Kidney epithelial cell (primary cell): Measurements from ENCODE around the gene CISTR. TPM values are rescaled to one million over a fixed set of nuclear protein-coding genes. Genes with fewer than 3 reads are reported as not detected.

Source experiments
- DNase-seq: peaks from one replicate; pipeline ENCODE4 v3.0.0-alpha.2; 2010; ENCODE audit warnings: low read depth
- H3K27me3 ChIP-seq: 2 replicates; pipeline ENCODE4 v1.6.0; 2011; ENCODE audit warnings: low read length; ENCODE audit not compliant: control insufficient read depth, insufficient read depth
- H3K36me3 ChIP-seq: 2 replicates; pipeline ENCODE4 v1.5.1; 2011; ENCODE audit warnings: low read length; ENCODE audit not compliant: control insufficient read depth, insufficient read depth
- H3K4me3 ChIP-seq: 2 replicates; pipeline ENCODE4 v1.5.1; 2011; ENCODE audit warnings: low read depth, mild to moderate bottlenecking, control low read depth, low read length
- total RNA-seq: library from RNA; depleted of rRNA; stranded (reverse); fragments of >200 nt; gene quantifications from 2 replicates; pipeline ENCODE4 v1.2.3, GENCODE V29; 2015
- TF ChIP-seq, protein P1 (sequence below): IDR thresholded peaks from 2 replicates; pipeline ENCODE4 v1.5.1; 2011; ENCODE audit warnings: mild to moderate bottlenecking, moderate library complexity, low read length, control low read depth, inconsistent platforms; ENCODE audit not compliant: insufficient read depth, poor library complexity, severe bottlenecking

The CISTR gene
- total RNA-seq, 1 donor from 2014 or later = not detected

DNA sequence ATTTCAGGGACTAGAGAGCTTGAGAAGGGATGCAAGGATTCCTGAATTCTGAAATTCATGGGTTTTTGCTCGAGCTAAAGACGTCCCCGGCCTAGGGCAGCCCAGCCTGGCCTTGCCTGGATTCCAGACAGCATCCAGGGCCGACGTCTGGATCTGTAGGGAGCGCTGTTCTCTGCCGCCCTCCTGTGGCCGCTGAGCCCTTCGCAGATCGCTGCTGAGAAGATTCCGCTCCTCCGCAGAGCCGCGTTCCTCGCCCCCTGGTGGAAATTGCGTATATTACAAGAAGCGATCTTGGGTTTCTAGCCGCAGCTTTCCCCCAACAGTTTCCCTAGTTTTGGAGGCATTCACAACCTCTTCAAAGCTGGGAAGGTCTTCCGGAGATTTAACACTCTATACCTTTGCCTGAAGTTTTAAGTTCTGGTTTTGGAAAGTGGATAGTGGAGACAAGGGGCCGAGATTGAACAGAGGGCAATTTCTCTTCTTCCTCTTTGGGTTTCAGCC is 5.1 kb downstream of the CISTR start:
- peak; percentile 65 for DNase-seq

DNA sequence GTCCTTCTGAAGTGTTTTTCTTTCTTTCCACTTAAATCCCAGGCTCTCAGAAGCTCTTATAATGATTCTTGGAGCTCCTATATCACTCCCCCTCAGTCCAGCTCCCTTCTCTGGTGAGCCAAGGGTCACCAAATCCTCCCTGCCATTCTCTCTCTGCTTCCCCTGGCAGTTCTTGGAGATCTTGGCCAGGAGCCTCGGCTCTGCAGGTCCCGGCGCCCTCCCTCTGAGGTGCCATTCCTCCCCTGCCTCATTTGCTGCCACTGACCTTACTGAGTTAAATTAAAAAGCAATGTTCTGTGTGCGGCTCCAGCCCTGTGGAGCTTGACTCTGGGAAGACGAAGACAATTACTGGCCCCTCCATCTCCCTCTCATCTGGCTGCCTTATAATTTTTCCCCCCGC is 7.0 kb downstream of the CISTR start:
- Histone ChIP-seq H3K27me3 (peaks cover 76% of the 10 kb centered on the region), H3K4me3 (no peak overlapping the region)
- TF ChIP-seq, protein P1, sequence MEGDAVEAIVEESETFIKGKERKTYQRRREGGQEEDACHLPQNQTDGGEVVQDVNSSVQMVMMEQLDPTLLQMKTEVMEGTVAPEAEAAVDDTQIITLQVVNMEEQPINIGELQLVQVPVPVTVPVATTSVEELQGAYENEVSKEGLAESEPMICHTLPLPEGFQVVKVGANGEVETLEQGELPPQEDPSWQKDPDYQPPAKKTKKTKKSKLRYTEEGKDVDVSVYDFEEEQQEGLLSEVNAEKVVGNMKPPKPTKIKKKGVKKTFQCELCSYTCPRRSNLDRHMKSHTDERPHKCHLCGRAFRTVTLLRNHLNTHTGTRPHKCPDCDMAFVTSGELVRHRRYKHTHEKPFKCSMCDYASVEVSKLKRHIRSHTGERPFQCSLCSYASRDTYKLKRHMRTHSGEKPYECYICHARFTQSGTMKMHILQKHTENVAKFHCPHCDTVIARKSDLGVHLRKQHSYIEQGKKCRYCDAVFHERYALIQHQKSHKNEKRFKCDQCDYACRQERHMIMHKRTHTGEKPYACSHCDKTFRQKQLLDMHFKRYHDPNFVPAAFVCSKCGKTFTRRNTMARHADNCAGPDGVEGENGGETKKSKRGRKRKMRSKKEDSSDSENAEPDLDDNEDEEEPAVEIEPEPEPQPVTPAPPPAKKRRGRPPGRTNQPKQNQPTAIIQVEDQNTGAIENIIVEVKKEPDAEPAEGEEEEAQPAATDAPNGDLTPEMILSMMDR = no peak

More for the DNA sequence above, 5.1 kb downstream of the CISTR start:
- Histone ChIP-seq H3K36me3 (no peaks in the 10 kb centered on the region), H3K4me3 (no peak overlapping the region), H3K27me3 (peaks cover 81% of the 10 kb centered on the region)
- TF ChIP-seq, protein P1 = peak; percentile 100

DNA sequence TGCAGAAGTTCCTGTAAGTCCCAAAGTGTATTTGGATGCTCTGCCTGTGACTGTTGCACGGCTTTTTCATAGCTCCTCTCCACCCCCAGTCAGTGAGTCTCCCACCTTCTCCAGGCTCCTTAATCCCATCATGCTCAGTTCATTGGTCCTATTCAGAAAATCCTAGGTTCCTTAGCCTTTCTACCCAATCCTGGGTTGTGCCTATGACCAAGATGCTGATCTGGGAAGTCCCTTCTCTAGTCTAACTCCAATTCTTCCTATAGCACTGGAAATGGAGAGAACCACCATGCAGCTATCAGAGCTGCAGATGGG is 7.7 kb downstream of the CISTR start:
- TF ChIP-seq, protein P1 = no peak
- no peak overlapping the region for H3K4me3 ChIP-seq
- no peaks in the 10 kb centered on the region for H3K36me3 ChIP-seq
- no peak for DNase-seq
- H3K27me3 ChIP-seq = peaks cover 76% of the 10 kb centered on the region

More for the DNA sequence above, 7.0 kb downstream of the CISTR start:
- no peaks in the 10 kb centered on the region for H3K36me3 ChIP-seq
- no peak for DNase-seq

DNA sequence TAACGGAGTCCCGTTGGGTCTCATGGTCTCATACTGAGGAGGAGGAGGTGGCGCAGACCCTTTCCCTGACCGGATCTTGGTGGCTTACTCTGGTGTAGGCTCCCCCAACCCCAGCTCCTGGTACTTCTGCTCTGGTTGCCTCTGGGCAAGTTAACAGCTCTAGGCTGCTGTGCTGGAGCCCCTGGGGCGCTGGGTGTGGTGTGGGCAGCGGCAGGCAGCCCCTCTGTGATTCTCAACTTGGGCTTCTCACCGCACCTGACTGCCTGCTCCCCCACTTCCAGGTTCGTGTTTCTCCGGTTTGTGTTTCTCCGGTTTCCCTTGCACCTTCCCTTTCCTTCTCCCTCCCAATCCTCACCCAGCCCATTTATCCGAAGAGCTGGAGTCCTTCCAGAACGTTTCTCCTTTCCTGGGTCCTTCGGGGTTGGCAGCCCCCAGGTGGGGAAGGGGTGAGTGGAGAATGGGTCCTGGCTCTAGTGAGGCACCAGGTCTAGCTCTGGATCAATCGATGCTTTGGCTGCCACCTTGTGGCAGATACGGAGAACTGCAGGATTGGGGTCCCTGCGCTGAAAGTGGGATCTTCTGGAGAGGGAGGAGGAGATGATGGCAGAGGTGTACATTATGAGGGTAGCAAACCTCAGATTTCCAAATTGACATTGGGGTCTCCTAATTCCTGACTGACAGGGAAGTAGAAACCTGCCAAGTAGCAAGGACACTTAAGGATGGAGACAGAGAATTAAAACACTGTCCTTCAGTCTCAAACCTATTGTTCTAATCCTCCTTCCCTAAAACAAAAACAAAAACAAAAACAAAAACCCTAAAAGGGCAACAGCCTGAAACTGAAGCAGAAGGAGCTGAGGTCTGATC is 8.3 kb downstream of the CISTR start:
- TF ChIP-seq, protein P1 = peak; percentile 87
- H3K4me3 ChIP-seq = no peak overlapping the region
- peaks cover 76% of the 10 kb centered on the region for H3K27me3 ChIP-seq
- no peak for DNase-seq
- no peaks in the 10 kb centered on the region for H3K36me3 ChIP-seq

DNA sequence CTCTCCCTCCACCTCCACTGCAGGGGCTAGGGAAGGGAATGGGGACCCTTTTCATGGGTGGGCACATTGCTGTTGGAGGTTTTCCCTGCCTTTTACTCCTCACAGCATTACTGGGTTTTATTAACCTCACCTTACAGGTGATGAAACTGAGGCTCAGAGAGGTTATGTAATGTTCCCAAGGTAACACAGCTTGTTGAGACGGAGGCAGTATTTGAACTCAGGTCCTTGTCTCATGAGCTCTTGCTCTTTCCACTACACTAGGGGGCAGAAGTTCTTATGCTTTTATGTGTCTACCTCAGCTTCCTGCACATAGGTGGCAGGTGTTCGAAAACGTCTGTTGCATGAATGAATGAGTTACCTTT is 11.7 kb downstream of the CISTR start:
- TF ChIP-seq, protein P1 = no peak
- peaks cover 82% of the 10 kb centered on the region for H3K27me3 ChIP-seq
- DNase-seq = no peak
- no peaks in the 10 kb centered on the region for H3K36me3 ChIP-seq
- H3K4me3 ChIP-seq = no peak overlapping the region
